ENCODE results near the gene CFAP20DC.
"Not testable (repeated sequence)": the region's sequence is repeated elsewhere in the genome, so short reads cannot be mapped to it uniquely, and the experiment has no call there.

The CFAP20DC gene

GRCh38 chr3:58742239-58742638 is 307.6 kb downstream of the CFAP20DC start:
- no peak for DNase-seq (ENCODE audit: low spot score)

- no peak for DNase-seq (ENCODE audit: low spot score)
Observed at GRCh38 chr3:58737644-58738043, 312.2 kb downstream of the CFAP20DC start.

GRCh38 chr3:58731673-58732072 is 318.2 kb downstream of the CFAP20DC start:
- no peak for DNase-seq (ENCODE audit: low spot score)

- no peak for DNase-seq (ENCODE audit: low spot score)
Observed at GRCh38 chr3:58728723-58729122, 321.1 kb downstream of the CFAP20DC start.

- DNase-seq (ENCODE audit: low spot score) = no peak
Observed at GRCh38 chr3:58725326-58725853, 324.4 kb downstream of the CFAP20DC start.

GRCh38 chr3:58724336-58724735 is 325.5 kb downstream of the CFAP20DC start:
- DNase-seq (ENCODE audit: low spot score) = no peak

GRCh38 chr3:58723173-58723572 is 326.7 kb downstream of the CFAP20DC start:
- DNase-seq (ENCODE audit: low spot score) = no peak

GRCh38 chr3:58722561-58722960 is 327.3 kb downstream of the CFAP20DC start:
- DNase-seq (ENCODE audit: low spot score) = no peak

GRCh38 chr3:58720526-58720925 is 329.3 kb downstream of the CFAP20DC start:
- DNase-seq (ENCODE audit: low spot score) = no peak

GRCh38 chr3:58719684-58720083 is 330.1 kb downstream of the CFAP20DC start:
- no peak for DNase-seq (ENCODE audit: low spot score)

GRCh38 chr3:58713715-58714401 is 336.0 kb downstream of the CFAP20DC start:
- no peak for DNase-seq (ENCODE audit: low spot score)

- DNase-seq (ENCODE audit: low spot score) = no peak
Observed at GRCh38 chr3:58711871-58712270, 338.0 kb downstream of the CFAP20DC start.

- not testable (repeated sequence) for DNase-seq (ENCODE audit: low spot score)
Observed at GRCh38 chr3:58708983-58709382, 340.8 kb downstream of the CFAP20DC start.

GRCh38 chr3:58708116-58708791 is 341.6 kb downstream of the CFAP20DC start:
- no peak for DNase-seq (ENCODE audit: low spot score)

- DNase-seq (ENCODE audit: low spot score) = no peak
Observed at GRCh38 chr3:58707390-58707930, 342.4 kb downstream of the CFAP20DC start.

GRCh38 chr3:58706395-58707167 is 343.2 kb downstream of the CFAP20DC start:
- DNase-seq (ENCODE audit: low spot score) = no peak

GRCh38 chr3:58704745-58705144 is 345.1 kb downstream of the CFAP20DC start:
- no peak for DNase-seq (ENCODE audit: low spot score)

GRCh38 chr3:58704304-58704703 is 345.5 kb downstream of the CFAP20DC start:
- not testable (repeated sequence) for DNase-seq (ENCODE audit: low spot score)

GRCh38 chr3:58698246-58698645 is 351.6 kb downstream of the CFAP20DC start:
- no peak for DNase-seq (ENCODE audit: low spot score)

- DNase-seq (ENCODE audit: low spot score) = no peak
Observed at GRCh38 chr3:58697561-58697960, 352.3 kb downstream of the CFAP20DC start.

- DNase-seq (ENCODE audit: low spot score) = not testable (repeated sequence)
Observed at GRCh38 chr3:58696813-58697212, 353.0 kb downstream of the CFAP20DC start.

GRCh38 chr3:58696093-58696492 is 353.7 kb downstream of the CFAP20DC start:
- no peak for DNase-seq (ENCODE audit: low spot score)

Measured in HuH-7 (cell line).